ENCODE data around the gene CES2. TPM values are rescaled to one million over a fixed set of nuclear protein-coding genes. Genes with fewer than 3 reads are reported as not detected.
"Not testable (repeated sequence)": the region's sequence is repeated elsewhere in the genome, so short reads cannot be mapped to it uniquely, and the experiment has no call there.

The CES2 gene
- total and polyA plus RNA-seq, 7 experiments from 2014 or later = 29.2 to 64.7 (median 46.2) TPM

- POLR2A ChIA-PET = interaction anchor here (0.6 to 1.3 kb wide), 2 partner anchors 9 to 177 kb away, joined by 3 read pairs; partner anchors contain the start of genes FBXL8 and TRADD
- CTCF ChIA-PET = interaction anchor here (0.8 to 1.1 kb wide), 3 partner anchors 120 to 175 kb away, joined by 3 to 5 read pairs (median 4); no protein-coding TSS in a partner anchor
Measured at GRCh38 chr16:66983033-66983432, 47.7 kb downstream of the CES2 start.

GRCh38 chr16:66984892-66985311 lies 49.6 kb downstream of the CES2 start:
- Mint-ChIP-seq H3K4me1 (peaks cover 6 to 67% (median 17%) of the 10 kb centered on the region in 7 donors), H3K9me3 (peaks cover 0 to 1% (median 0%) of the 10 kb centered on the region in 11 donors), H3K27ac (peak overlapping the region; percentile 48 to 98 (median 83)), H3K4me3 (peak overlapping the region in 4 of 10 donors; percentile 6 to 58 (median 22)), H3K27me3 (no peaks in the 10 kb centered on the region), H3K36me3 (peaks cover 0 to 18% (median 0%) of the 10 kb centered on the region in 5 donors)
- Histone ChIP-seq H3K27ac (ENCODE audit: low read depth, low read length) (peak overlapping the region; percentile 53), H3K4me1 (ENCODE audit: control insufficient read depth in 2 of 2, insufficient read depth in 2 of 2, low read length in 2 of 2) (peaks cover 17 to 18% of the 10 kb centered on the region in 2 donors), H3K4me3 (ENCODE audit: low read length) (no peak overlapping the region), H3K9me3 (ENCODE audit: control insufficient read depth in 2 of 3, low read length in 3 of 3) (no peaks in the 10 kb centered on the region), H3K36me3 (ENCODE audit: control insufficient read depth in 2 of 3, insufficient read depth in 3 of 3, low read length in 3 of 3) (no peaks in the 10 kb centered on the region), H3K27me3 (ENCODE audit: control insufficient read depth in 2 of 2, insufficient read depth in 2 of 2, low read length in 2 of 2) (no peaks in the 10 kb centered on the region)
- DNase-seq = peak in 1 of 9 donors; percentile 70
- ChIA-PET CTCF (interaction anchor here (1.0 to 1.5 kb wide), 2 partner anchors 9 to 167 kb away, joined by 3 to 5 read pairs; no protein-coding TSS in a partner anchor), POLR2A (interaction anchor here (1.6 kb wide), 1 partner anchor 44 kb away, joined by 4 read pairs; the partner anchor contains the start of gene CBFB)
- intact Hi-C loops (cut with micrococcal nuclease) = loop anchor here in 1 of 2 donors (1.0 to 2.0 kb wide), 2 partner anchors 15 to 174 kb away; partner anchors contain the start of genes FBXL8 and TRADD
- ATAC-seq = peak; percentile 26

More at GRCh38 chr16:66983033-66983432, 47.7 kb downstream of the CES2 start:
- Mint-ChIP-seq H3K27me3 (no peaks in the 10 kb centered on the region), H3K4me1 (peaks cover 6 to 76% (median 17%) of the 10 kb centered on the region in 7 donors), H3K27ac (peak overlapping the region in 1 of 9 donors; percentile 98), H3K36me3 (peaks cover 0 to 18% (median 0%) of the 10 kb centered on the region in 5 donors), H3K4me3 (no peak overlapping the region), H3K9me3 (peaks cover 0 to under 1% (median 0%) of the 10 kb centered on the region in 11 donors)
- ATAC-seq (no peak), DNase-seq (no peak)
- no peaks in the 10 kb centered on the region for H3K27me3 ChIP-seq (ENCODE audit: control insufficient read depth in 2 of 2, insufficient read depth in 2 of 2, low read length in 2 of 2)
- H3K4me1 ChIP-seq (ENCODE audit: control insufficient read depth in 2 of 2, insufficient read depth in 2 of 2, low read length in 2 of 2) = peaks cover 17 to 18% of the 10 kb centered on the region in 2 donors
- H3K27ac ChIP-seq (ENCODE audit: low read depth, low read length) = no peak overlapping the region
- no peaks in the 10 kb centered on the region for H3K9me3 ChIP-seq (ENCODE audit: control insufficient read depth in 2 of 3, low read length in 3 of 3)
- intact Hi-C loops (cut with micrococcal nuclease) = no loop called here
- no peaks in the 10 kb centered on the region for H3K36me3 ChIP-seq (ENCODE audit: control insufficient read depth in 2 of 3, insufficient read depth in 3 of 3, low read length in 3 of 3)
- no peak overlapping the region for H3K4me3 ChIP-seq (ENCODE audit: low read length)

GRCh38 chr16:66986559-66986958 lies 51.2 kb downstream of the CES2 start:
- Histone ChIP-seq H3K4me3 (ENCODE audit: low read length) (no peak overlapping the region), H3K27me3 (ENCODE audit: control insufficient read depth in 2 of 2, insufficient read depth in 2 of 2, low read length in 2 of 2) (no peaks in the 10 kb centered on the region), H3K4me1 (ENCODE audit: control insufficient read depth in 2 of 2, insufficient read depth in 2 of 2, low read length in 2 of 2) (peaks cover 17 to 18% of the 10 kb centered on the region in 2 donors), H3K27ac (ENCODE audit: low read depth, low read length) (no peak overlapping the region), H3K36me3 (ENCODE audit: control insufficient read depth in 2 of 3, insufficient read depth in 3 of 3, low read length in 3 of 3) (no peaks in the 10 kb centered on the region), H3K9me3 (ENCODE audit: control insufficient read depth in 2 of 3, low read length in 3 of 3) (no peaks in the 10 kb centered on the region)
- peaks cover 0 to 15% (median 0%) of the 10 kb centered on the region in 5 donors for H3K36me3 Mint-ChIP-seq
- H3K9me3 Mint-ChIP-seq = peaks cover 0 to 1% (median 0%) of the 10 kb centered on the region in 11 donors
- peaks cover 6 to 59% (median 17%) of the 10 kb centered on the region in 7 donors for H3K4me1 Mint-ChIP-seq
- peak overlapping the region in 1 of 10 donors; percentile 21 for H3K4me3 Mint-ChIP-seq
- intact Hi-C loops (cut with micrococcal nuclease) = no loop called here
- DNase-seq (no peak), ATAC-seq (no peak)
- ChIA-PET POLR2A (no interaction called here), CTCF (no interaction called here)
- H3K27ac Mint-ChIP-seq = peak overlapping the region in 2 of 9 donors; percentile 65 to 98
- H3K27me3 Mint-ChIP-seq = no peaks in the 10 kb centered on the region

- ATAC-seq (no peak), DNase-seq (no peak)
- H3K9me3 Mint-ChIP-seq = peaks cover 0 to 1% (median 0%) of the 10 kb centered on the region in 11 donors
- Histone ChIP-seq H3K36me3 (ENCODE audit: control insufficient read depth in 2 of 3, insufficient read depth in 3 of 3, low read length in 3 of 3) (no peaks in the 10 kb centered on the region), H3K27me3 (ENCODE audit: control insufficient read depth in 2 of 2, insufficient read depth in 2 of 2, low read length in 2 of 2) (no peaks in the 10 kb centered on the region), H3K4me3 (ENCODE audit: low read length) (no peak within 1 kb of the TSS), H3K27ac (ENCODE audit: low read depth, low read length) (no peak within 1 kb of the TSS), H3K9me3 (ENCODE audit: control insufficient read depth in 2 of 3, low read length in 3 of 3) (no peaks in the 10 kb centered on the region), H3K4me1 (ENCODE audit: control insufficient read depth in 2 of 2, insufficient read depth in 2 of 2, low read length in 2 of 2) (peaks cover 17 to 18% of the 10 kb centered on the region in 2 donors)
- POLR2A ChIA-PET = no interaction called here
- no peaks in the 10 kb centered on the region for H3K27me3 Mint-ChIP-seq
- H3K27ac Mint-ChIP-seq = peak within 1 kb of the TSS in 2 of 9 donors; percentile 10 to 98
- H3K4me1 Mint-ChIP-seq = peaks cover 6 to 53% (median 16%) of the 10 kb centered on the region in 7 donors
- H3K36me3 Mint-ChIP-seq = peaks cover 0 to 11% (median 0%) of the 10 kb centered on the region in 5 donors
- H3K4me3 Mint-ChIP-seq = no peak within 1 kb of the TSS
- CTCF ChIA-PET = interaction anchor here (0.6 kb wide), 1 partner anchor 9 kb away, joined by 4 read pairs; no protein-coding TSS in a partner anchor
- intact Hi-C loops (cut with micrococcal nuclease) = no loop called here
Measured at GRCh38 chr16:66988197-66988788, 53.0 kb downstream of the CES2 start, which contains the start of gene CES4A. CES4A (plus strand) TSS chr16:66988589; CDS start chr16:66988773, 184 bp downstream.

GRCh38 chr16:66991545-66992077 lies 56.3 kb downstream of the CES2 start:
- no peak overlapping the region for H3K27ac Mint-ChIP-seq
- CTCF ChIA-PET = interaction anchor here (1.0 to 1.1 kb wide), 2 partner anchors 14 to 22 kb away, joined by 3 read pairs; no protein-coding TSS in a partner anchor
- no peaks in the 10 kb centered on the region for H3K27me3 ChIP-seq (ENCODE audit: control insufficient read depth in 2 of 2, insufficient read depth in 2 of 2, low read length in 2 of 2)
- no peaks in the 10 kb centered on the region for H3K4me1 ChIP-seq (ENCODE audit: control insufficient read depth in 2 of 2, insufficient read depth in 2 of 2, low read length in 2 of 2)
- H3K36me3 ChIP-seq (ENCODE audit: control insufficient read depth in 2 of 3, insufficient read depth in 3 of 3, low read length in 3 of 3) = no peaks in the 10 kb centered on the region
- no peaks in the 10 kb centered on the region for H3K27me3 Mint-ChIP-seq
- H3K9me3 ChIP-seq (ENCODE audit: control insufficient read depth in 2 of 3, low read length in 3 of 3) = no peaks in the 10 kb centered on the region
- intact Hi-C loops (cut with micrococcal nuclease) = no loop called here
- H3K9me3 Mint-ChIP-seq = peaks cover 0 to 1% (median 0%) of the 10 kb centered on the region in 11 donors
- H3K27ac ChIP-seq (ENCODE audit: low read depth, low read length) = no peak overlapping the region
- no peak for ATAC-seq
- H3K36me3 Mint-ChIP-seq = peaks cover 0 to 9% (median 0%) of the 10 kb centered on the region in 5 donors
- H3K4me3 Mint-ChIP-seq = no peak overlapping the region
- H3K4me1 Mint-ChIP-seq = peaks cover 0 to 26% (median 0%) of the 10 kb centered on the region in 7 donors
- DNase-seq = no peak
- H3K4me3 ChIP-seq (ENCODE audit: low read length) = no peak overlapping the region
- POLR2A ChIA-PET = interaction anchor here (0.6 to 1.1 kb wide), 3 partner anchors 9 to 169 kb away, joined by 3 to 6 read pairs (median 3); no protein-coding TSS in a partner anchor

- intact Hi-C loops (cut with micrococcal nuclease) = not testable (repeated sequence)
Measured at GRCh38 chr16:66993558-66993957, 58.2 kb downstream of the CES2 start.

More at GRCh38 chr16:66993558-66993957, 58.2 kb downstream of the CES2 start:
- H3K4me3 Mint-ChIP-seq; CTCF ChIA-PET; H3K27me3 ChIP-seq (ENCODE audit: control insufficient read depth in 2 of 2, insufficient read depth in 2 of 2, low read length in 2 of 2); H3K9me3 Mint-ChIP-seq; H3K9me3 ChIP-seq (ENCODE audit: control insufficient read depth in 2 of 3, low read length in 3 of 3); H3K4me1 ChIP-seq (ENCODE audit: control insufficient read depth in 2 of 2, insufficient read depth in 2 of 2, low read length in 2 of 2); H3K27ac Mint-ChIP-seq; H3K36me3 ChIP-seq (ENCODE audit: control insufficient read depth in 2 of 3, insufficient read depth in 3 of 3, low read length in 3 of 3); H3K27ac ChIP-seq (ENCODE audit: low read depth, low read length); H3K27me3 Mint-ChIP-seq; POLR2A ChIA-PET; ATAC-seq; H3K4me3 ChIP-seq (ENCODE audit: low read length); H3K36me3 Mint-ChIP-seq; DNase-seq: not testable (repeated sequence)
- peaks cover 0 to 13% (median 0%) of the 10 kb centered on the region in 7 donors for H3K4me1 Mint-ChIP-seq
